ENCODE measurements around the gene CAMK2A.

CAMK2A gene

DNA sequence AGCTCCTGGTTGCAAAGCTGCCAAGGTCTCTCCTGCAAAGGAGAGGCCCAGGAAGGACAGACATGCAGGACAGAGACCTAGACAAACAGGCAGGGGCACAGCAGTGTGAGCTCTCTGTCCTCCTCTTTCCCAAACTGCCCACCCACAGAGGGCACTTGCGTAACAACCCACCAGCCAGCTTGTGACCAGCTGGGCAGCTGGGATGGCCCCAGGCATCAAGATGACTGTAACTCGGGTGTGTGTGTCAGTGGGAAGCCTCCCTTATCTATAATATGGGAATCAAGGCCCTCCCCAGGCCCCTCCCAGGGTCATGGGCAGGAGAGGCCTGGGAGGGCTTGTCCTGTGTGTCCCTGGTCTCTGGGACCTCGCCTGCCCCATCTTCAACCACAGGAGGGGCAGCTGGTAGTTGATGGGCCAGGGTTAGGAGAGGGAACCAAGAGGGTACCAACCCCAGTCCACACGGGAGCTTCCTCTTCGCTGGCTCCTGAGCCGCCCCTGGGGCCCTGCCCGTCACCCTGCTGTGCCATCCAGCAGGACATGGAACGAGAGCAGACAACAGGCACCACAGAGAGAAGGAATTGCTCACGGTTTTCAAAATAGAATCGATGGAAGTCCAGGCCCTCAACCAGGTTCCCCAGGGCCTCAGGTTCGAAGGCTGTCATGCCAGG is 61.8 kb downstream of the CAMK2A start:
- DNase-seq = no peak

GRCh38 chr5:150227036-150227435 is 62.5 kb downstream of the CAMK2A start:
- no peak for DNase-seq

DNA sequence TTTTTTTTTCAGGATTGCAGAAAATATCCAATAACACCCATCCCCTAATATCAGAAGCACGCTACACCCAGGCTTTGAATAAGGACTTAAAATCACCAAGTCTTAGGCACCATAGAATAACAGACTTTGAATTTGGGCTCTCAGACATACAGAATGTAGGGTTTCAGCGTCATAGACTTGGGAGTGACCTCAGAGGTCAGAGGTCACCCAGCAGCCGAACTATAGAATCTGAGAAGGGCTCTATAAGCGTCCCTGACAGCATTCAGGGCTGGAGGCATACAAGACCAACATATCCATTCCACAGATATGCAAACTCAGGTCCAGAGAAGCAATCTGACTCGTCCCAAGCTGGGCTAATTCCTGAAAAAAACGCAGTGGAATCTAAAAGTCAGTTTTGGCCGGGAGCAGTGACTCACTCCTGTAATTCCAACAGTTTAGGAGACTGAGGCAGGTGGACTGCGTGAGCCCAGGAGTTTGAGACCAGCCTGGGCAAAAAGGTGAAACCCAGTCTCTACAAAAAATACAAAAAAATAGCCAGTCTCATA is 65.0 kb downstream of the CAMK2A start:
- no peak for DNase-seq

GRCh38 chr5:150223474-150223873 is 66.1 kb downstream of the CAMK2A start:
- no peak for DNase-seq

DNA sequence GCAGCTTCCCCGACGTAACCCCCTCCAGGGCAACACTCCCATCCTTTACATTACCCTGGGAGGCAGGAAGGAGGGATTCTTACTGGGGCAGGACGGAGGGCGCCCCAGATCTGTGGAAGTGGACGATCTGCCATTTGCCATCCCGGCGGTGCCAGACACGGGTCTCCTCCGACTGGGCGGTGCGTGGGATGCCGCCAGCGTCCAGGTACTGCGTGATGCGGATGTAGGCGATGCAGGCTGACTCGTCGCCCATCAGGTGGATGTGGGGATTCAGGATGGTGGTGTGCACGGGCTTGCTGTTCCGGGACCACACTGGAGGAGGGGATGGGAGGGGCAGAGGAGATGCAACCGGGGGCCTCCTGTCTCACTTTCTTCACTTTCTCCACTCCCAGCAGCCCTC is 66.7 kb downstream of the CAMK2A start:
- no peak for DNase-seq

- no peak for DNase-seq
Measured at GRCh38 chr5:150221471-150221870, 68.1 kb downstream of the CAMK2A start.

DNA sequence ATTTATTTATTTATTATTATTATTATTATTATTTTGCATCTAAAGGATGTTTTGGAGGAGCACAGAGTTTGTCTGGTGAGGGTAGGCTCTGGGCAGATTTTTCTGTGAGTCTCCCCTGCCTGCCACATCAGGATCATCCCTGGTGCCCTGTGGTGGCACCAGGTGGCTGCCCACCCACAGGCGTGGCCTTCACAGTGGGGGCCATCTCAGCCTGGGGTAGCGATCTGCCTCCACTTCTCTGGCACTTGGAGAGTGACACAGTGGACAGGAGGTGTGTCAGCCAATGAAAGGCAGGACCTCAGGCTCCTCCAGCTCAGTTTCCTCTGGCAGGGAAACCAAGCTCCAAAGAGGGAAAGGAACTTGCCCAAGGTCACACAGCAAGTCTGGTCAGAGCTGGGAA is 69.7 kb downstream of the CAMK2A start:
- no peak for DNase-seq

DNA sequence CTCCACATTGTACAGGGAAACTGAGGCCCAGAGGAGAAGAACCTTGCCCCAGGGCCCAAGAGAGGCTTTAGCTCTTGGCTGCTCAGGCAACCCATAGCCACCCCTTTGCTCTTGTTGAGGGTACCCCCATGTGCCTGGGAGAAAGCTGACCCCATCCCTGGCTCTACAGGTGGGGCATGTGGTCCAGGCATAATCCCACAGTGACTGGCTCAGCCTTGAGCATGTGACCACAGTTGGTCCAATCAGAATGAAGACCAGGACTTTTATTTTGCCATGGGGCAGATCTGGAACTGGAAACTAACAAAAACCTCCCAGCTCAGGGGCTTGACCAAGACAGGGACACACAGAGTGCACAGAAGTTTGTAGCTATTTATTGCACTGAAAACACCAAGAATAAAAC is 70.4 kb downstream of the CAMK2A start:
- DNase-seq = no peak

- no peak for DNase-seq
Measured at GRCh38 chr5:150218693-150219035, 70.9 kb downstream of the CAMK2A start.

DNA sequence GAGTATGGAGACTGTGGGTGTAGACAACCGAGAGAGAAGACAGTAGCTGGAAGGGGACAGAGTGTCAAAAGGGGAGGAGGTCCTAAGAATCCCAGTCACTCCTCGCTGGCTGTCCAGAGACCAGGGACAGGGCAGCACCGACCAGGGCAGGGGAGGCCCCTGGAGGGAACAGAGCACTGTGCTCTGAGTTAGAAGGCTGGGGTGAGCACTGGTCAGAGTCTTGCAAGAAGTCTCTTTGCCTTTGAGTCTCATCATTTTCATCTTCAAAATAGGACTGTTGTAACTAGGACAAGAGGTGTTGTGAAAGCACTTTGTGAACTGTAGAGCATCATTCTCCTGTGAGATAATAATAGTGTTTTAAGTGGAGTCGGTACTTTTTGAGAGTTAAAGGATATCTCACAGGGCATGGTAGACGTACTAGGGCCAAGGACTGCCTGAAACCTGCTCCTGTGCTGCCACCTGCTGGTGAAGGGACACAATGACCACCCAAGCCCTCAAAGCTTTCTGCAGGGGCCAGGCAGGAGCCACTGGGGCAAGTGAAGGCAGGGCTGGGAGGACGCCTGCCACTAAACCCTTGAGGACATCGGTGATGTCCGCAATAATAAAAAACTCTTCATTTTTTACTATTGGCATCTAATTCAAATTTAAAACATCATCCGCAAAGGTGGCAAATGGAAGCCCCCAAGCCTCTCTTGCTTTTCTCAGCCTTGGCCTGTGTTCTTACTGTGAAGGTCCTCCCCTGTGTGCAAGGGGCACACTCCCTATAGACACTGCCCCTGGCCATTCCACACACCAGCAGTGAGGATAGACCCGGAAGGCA is 71.5 kb downstream of the CAMK2A start:
- peak; percentile 8 for DNase-seq

- no peak for DNase-seq
Measured at GRCh38 chr5:150217038-150217437, 72.5 kb downstream of the CAMK2A start.

- no peak for DNase-seq
Measured at GRCh38 chr5:150215979-150216944, 73.3 kb downstream of the CAMK2A start.

GRCh38 chr5:150214289-150214688 is 75.3 kb downstream of the CAMK2A start:
- no peak for DNase-seq

GRCh38 chr5:150213530-150213929 is 76.0 kb downstream of the CAMK2A start:
- DNase-seq = no peak

- DNase-seq = no peak
Measured at GRCh38 chr5:150211156-150212030, 78.2 kb downstream of the CAMK2A start.

DNA sequence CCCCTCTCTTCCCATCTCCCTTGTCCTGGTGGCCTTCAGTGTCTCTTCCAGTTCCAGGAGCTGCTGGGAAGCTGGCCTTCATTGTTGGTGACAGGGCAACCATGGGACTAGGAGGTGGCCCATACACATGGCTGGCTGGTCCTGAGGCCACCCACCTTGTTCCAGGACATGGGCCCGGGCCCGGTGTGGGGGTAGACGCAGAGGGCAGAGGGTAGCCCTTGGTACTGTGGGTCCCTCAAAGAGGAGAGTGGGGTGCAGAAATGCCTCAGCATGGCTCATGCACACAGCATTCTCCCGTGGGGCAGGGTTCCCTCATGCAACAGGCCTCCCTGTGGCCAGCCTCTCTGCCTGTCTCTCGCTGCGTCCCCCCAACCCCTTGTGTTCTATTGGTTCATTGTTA is 78.9 kb downstream of the CAMK2A start:
- no peak for DNase-seq

GRCh38 chr5:150209099-150209635 is 80.4 kb downstream of the CAMK2A start:
- no peak for DNase-seq

- DNase-seq = no peak
Measured at GRCh38 chr5:150208187-150209098, 81.1 kb downstream of the CAMK2A start.

- no peak for DNase-seq
Measured at GRCh38 chr5:150206779-150207115, 82.8 kb downstream of the CAMK2A start.

DNA sequence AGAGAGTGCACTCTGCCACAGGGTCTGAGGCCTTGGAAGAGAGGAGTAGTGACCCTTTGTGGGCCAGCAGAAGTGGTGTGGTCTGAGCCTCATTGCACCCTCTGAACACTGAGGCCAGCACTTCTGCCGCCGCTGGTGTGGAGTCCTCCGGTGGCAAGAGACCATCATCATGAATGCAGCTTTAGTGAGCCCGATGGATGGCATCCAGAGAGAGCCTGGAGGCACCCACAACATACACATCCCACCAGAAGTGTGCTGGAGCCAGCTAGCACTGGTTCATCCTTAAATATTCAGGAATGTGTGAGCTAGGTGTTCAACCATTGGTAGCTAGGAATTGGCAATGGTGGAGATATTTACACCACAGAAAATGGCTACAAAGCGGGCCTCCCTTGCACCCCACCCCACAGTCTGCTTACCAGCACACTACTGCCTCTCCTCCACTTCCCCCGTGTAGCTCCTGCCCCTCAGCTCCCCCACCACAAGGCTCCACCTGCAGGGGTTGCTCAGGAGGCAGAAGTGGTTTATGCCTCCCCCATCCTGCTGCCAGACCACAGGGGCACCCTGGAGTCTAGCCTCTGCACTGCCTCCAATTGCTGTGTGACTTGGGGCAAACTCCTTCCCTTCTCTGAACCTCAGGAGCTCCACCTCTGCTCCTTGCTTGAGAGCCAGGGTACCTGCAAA is 83.3 kb downstream of the CAMK2A start:
- no peak for DNase-seq
